SK-N-SH treated with all-trans-retinoic acid at 6 μM for 48 hours (cell line): ENCODE data around the gene GATA5.
"Not testable (repeated sequence)": the region's sequence is repeated elsewhere in the genome, so short reads cannot be mapped to it uniquely, and the experiment has no call there.

Experiments
- ATAC-seq: fragments of 200-7000 bp; cut with Tn5 transposase; 3 replicates; pipeline ENCODE4 v1.9.1; 2020; ENCODE audit warnings: mild to moderate bottlenecking, moderate library complexity
- BACH2 ChIP-seq: fragments of 250-450 bp; sonication (Bioruptor Pico); IDR thresholded peaks from 2 replicates; pipeline ENCODE4 v1.9.0; 2021; ENCODE audit warnings: mild to moderate bottlenecking, borderline replicate concordance
- CSDC2 ChIP-seq: fragments of 250-450 bp; sonication (Bioruptor Pico); IDR thresholded peaks from 2 replicates; pipeline ENCODE4 v1.5.0; 2020; ENCODE audit warnings: mild to moderate bottlenecking, moderate library complexity
- ESRRG ChIP-seq: fragments of 250-450 bp; sonication (Bioruptor Pico); IDR thresholded peaks from 2 replicates; pipeline ENCODE4 v1.6.1; 2021; ENCODE audit warnings: mild to moderate bottlenecking
- GLIS3 ChIP-seq: fragments of 250-450 bp; sonication (Bioruptor Pico); IDR thresholded peaks from 2 replicates; pipeline ENCODE4 v1.5.0; 2020; ENCODE audit warnings: mild to moderate bottlenecking, moderate library complexity
- OSR1 ChIP-seq: fragments of 250-450 bp; sonication (Bioruptor Pico); IDR thresholded peaks from 2 replicates; pipeline ENCODE4 v1.8.0; 2022; ENCODE audit warnings: moderate library complexity, mild to moderate bottlenecking, inconsistent platforms
- PPARA ChIP-seq: fragments of 250-450 bp; sonication (Bioruptor Pico); IDR thresholded peaks from 2 replicates; pipeline ENCODE4 v1.5.0; 2020; ENCODE audit warnings: mild to moderate bottlenecking, borderline replicate concordance
- RARB ChIP-seq: fragments of 250-450 bp; sonication (Bioruptor Pico); IDR thresholded peaks from 2 replicates; pipeline ENCODE4 v1.8.0; 2021; ENCODE audit warnings: mild to moderate bottlenecking, moderate library complexity
- SNAI2 ChIP-seq: fragments of 250-450 bp; sonication (Bioruptor Pico); IDR thresholded peaks from 2 replicates; pipeline ENCODE4 v1.5.0; 2020; ENCODE audit warnings: mild to moderate bottlenecking, moderate library complexity
- TCF4 ChIP-seq: fragments of 250-450 bp; sonication (Bioruptor Pico); IDR thresholded peaks from 2 replicates; pipeline ENCODE4 v1.8.0; 2021; ENCODE audit warnings: mild to moderate bottlenecking, moderate library complexity, borderline replicate concordance
- TOX ChIP-seq: fragments of 250-450 bp; sonication (Bioruptor Pico); IDR thresholded peaks from 2 replicates; pipeline ENCODE4 v1.8.0; 2021; ENCODE audit warnings: mild to moderate bottlenecking, moderate library complexity, borderline replicate concordance
- ZC3H10 ChIP-seq: fragments of 250-450 bp; sonication (Bioruptor Pico); IDR thresholded peaks from 2 replicates; pipeline ENCODE4 v1.5.1; 2021; ENCODE audit warnings: mild to moderate bottlenecking, moderate library complexity
- ZFP3 ChIP-seq: fragments of 250-450 bp; sonication (Bioruptor Pico); IDR thresholded peaks from 2 replicates; pipeline ENCODE4 v1.5.0; 2020; ENCODE audit warnings: mild to moderate bottlenecking, moderate library complexity
- ZFP30 ChIP-seq: fragments of 450-650 bp; formaldehyde crosslinking; IDR thresholded peaks from 2 replicates; pipeline ENCODE4 v1.5.0; 2022; ENCODE audit warnings: mild to moderate bottlenecking, moderate library complexity
- ZNF565 ChIP-seq: fragments of 450-650 bp; formaldehyde crosslinking; conservative IDR thresholded peaks from 2 replicates; pipeline ENCODE4 v1.5.0; 2020; ENCODE audit warnings: low read depth, mild to moderate bottlenecking, moderate library complexity
- ZNF70 ChIP-seq: fragments of 450-650 bp; formaldehyde crosslinking; IDR thresholded peaks from 2 replicates; pipeline ENCODE4 v1.5.0; 2020; ENCODE audit warnings: mild to moderate bottlenecking, moderate library complexity
- ZNF8 ChIP-seq: fragments of 450-650 bp; formaldehyde crosslinking; IDR thresholded peaks from 2 replicates; pipeline ENCODE4 v1.5.0; 2020; ENCODE audit warnings: mild to moderate bottlenecking, moderate library complexity
- TF ChIP-seq, protein P1 (sequence below): fragments of 250-450 bp; sonication (Bioruptor Pico); IDR thresholded peaks from 2 replicates; pipeline ENCODE4 v1.8.0; 2021; ENCODE audit warnings: low read depth, mild to moderate bottlenecking, moderate library complexity, borderline replicate concordance
- TF ChIP-seq, protein P2 (sequence below): fragments of 250-450 bp; sonication (Bioruptor Pico); IDR thresholded peaks from 2 replicates; pipeline ENCODE4 v1.5.1; 2021; ENCODE audit warnings: mild to moderate bottlenecking, moderate library complexity
- TF ChIP-seq, protein P3 (sequence below): fragments of 250-450 bp; sonication (Bioruptor Pico); IDR thresholded peaks from 2 replicates; pipeline ENCODE4 v1.8.0; 2020; ENCODE audit warnings: mild to moderate bottlenecking, moderate library complexity, borderline replicate concordance
- TF ChIP-seq, protein P4 (sequence below): fragments of 250-450 bp; sonication (Bioruptor Pico); IDR thresholded peaks from 2 replicates; pipeline ENCODE4 v1.5.1; 2020; ENCODE audit warnings: low read depth, mild to moderate bottlenecking, moderate library complexity
- TF ChIP-seq, protein P5 (sequence below): fragments of 250-450 bp; sonication (Bioruptor Pico); IDR thresholded peaks from 2 replicates; pipeline ENCODE4 v1.5.0; 2020; ENCODE audit warnings: mild to moderate bottlenecking, moderate library complexity

GATA5 gene

DNA sequence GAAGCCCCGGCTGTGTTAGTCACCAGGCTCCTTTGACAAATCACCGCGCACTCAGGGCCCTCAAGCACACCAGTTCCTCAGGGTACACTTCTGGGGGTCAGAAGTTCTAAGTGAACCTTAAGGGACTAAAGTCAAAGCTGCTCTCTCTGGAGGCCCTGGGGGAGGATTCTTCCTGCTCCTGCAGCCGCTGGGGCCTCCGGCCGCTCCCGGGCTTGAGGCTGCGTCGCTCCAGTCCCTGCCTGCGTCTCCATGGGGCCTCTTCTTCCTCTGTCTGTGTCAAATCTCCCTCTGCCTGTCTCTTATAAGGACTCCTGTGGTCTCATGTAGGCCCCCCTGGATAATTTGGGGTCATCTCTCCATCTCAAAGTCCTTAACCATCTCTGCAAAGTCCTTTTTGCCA, 18.1 kb upstream of the GATA5 start (continued):
- TF ChIP-seq TOX (CRISPR knock-in tag) (no peak), ESRRG (CRISPR knock-in tag) (no peak), ZNF70 (CRISPR knock-in tag) (no peak)

DNA sequence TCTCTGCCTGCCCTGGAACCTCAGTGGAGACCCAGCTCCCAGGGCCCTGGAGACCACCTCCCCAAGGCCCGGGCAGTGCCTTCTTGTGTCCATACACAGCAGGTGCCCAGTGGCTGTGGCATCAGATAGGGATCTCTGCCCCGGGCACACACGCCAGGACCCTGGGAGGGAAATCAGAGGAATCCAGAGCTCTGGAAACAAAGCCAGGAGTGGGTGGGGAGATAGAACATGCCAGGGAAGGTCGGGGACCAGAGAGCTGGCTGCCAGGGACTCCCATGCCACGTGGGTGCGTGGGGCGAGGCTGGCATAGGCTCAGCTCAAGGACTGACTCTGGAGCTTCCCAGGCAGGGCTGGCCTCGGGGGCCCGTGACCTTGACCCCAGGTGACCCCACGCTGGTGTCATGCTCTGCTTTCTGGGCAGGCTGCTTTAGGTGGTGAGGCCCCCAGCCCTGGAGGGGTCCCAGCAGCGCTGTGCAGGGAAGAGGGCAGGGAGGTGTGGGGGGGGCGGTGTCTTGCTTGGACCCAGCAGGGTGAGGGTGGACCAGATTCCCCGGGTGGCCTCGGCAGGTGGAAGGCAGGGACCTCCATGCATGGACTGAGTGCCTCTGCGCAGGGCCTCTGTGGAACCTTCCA, 17.6 kb upstream of the GATA5 start:
- TF ChIP-seq, protein P1, sequence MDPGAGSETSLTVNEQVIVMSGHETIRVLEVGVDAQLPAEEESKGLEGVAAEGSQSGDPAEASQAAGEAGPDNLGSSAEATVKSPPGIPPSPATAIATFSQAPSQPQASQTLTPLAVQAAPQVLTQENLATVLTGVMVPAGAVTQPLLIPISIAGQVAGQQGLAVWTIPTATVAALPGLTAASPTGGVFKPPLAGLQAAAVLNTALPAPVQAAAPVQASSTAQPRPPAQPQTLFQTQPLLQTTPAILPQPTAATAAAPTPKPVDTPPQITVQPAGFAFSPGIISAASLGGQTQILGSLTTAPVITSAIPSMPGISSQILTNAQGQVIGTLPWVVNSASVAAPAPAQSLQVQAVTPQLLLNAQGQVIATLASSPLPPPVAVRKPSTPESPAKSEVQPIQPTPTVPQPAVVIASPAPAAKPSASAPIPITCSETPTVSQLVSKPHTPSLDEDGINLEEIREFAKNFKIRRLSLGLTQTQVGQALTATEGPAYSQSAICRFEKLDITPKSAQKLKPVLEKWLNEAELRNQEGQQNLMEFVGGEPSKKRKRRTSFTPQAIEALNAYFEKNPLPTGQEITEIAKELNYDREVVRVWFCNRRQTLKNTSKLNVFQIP (CRISPR knock-in tag): no peak
- TF ChIP-seq ZNF565 (CRISPR knock-in tag) (no peak), ZFP30 (CRISPR knock-in tag) (no peak), ESRRG (CRISPR knock-in tag) (no peak), CSDC2 (no peak), SNAI2 (CRISPR knock-in tag) (no peak), ZC3H10 (CRISPR knock-in tag) (no peak), TCF4 (CRISPR knock-in tag) (no peak), OSR1 (no peak), ZNF70 (CRISPR knock-in tag) (no peak), GLIS3 (CRISPR knock-in tag) (no peak), BACH2 (CRISPR knock-in tag) (no peak), ZNF8 (CRISPR knock-in tag) (no peak), ZFP3 (no peak), RARB (CRISPR knock-in tag) (no peak)
- TF ChIP-seq, protein P2, sequence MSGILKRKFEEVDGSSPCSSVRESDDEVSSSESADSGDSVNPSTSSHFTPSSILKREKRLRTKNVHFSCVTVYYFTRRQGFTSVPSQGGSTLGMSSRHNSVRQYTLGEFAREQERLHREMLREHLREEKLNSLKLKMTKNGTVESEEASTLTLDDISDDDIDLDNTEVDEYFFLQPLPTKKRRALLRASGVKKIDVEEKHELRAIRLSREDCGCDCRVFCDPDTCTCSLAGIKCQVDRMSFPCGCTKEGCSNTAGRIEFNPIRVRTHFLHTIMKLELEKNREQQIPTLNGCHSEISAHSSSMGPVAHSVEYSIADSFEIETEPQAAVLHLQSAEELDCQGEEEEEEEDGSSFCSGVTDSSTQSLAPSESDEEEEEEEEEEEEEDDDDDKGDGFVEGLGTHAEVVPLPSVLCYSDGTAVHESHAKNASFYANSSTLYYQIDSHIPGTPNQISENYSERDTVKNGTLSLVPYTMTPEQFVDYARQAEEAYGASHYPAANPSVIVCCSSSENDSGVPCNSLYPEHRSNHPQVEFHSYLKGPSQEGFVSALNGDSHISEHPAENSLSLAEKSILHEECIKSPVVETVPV (CRISPR knock-in tag): no peak
- TF ChIP-seq, protein P3, sequence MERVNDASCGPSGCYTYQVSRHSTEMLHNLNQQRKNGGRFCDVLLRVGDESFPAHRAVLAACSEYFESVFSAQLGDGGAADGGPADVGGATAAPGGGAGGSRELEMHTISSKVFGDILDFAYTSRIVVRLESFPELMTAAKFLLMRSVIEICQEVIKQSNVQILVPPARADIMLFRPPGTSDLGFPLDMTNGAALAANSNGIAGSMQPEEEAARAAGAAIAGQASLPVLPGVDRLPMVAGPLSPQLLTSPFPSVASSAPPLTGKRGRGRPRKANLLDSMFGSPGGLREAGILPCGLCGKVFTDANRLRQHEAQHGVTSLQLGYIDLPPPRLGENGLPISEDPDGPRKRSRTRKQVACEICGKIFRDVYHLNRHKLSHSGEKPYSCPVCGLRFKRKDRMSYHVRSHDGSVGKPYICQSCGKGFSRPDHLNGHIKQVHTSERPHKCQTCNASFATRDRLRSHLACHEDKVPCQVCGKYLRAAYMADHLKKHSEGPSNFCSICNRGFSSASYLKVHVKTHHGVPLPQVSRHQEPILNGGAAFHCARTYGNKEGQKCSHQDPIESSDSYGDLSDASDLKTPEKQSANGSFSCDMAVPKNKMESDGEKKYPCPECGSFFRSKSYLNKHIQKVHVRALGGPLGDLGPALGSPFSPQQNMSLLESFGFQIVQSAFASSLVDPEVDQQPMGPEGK (CRISPR knock-in tag): no peak
- TF ChIP-seq, protein P4, sequence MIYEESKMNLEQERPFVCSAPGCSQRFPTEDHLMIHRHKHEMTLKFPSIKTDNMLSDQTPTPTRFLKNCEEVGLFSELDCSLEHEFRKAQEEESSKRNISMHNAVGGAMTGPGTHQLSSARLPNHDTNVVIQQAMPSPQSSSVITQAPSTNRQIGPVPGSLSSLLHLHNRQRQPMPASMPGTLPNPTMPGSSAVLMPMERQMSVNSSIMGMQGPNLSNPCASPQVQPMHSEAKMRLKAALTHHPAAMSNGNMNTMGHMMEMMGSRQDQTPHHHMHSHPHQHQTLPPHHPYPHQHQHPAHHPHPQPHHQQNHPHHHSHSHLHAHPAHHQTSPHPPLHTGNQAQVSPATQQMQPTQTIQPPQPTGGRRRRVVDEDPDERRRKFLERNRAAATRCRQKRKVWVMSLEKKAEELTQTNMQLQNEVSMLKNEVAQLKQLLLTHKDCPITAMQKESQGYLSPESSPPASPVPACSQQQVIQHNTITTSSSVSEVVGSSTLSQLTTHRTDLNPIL (CRISPR knock-in tag): no peak
- no peak for ATAC-seq

DNA sequence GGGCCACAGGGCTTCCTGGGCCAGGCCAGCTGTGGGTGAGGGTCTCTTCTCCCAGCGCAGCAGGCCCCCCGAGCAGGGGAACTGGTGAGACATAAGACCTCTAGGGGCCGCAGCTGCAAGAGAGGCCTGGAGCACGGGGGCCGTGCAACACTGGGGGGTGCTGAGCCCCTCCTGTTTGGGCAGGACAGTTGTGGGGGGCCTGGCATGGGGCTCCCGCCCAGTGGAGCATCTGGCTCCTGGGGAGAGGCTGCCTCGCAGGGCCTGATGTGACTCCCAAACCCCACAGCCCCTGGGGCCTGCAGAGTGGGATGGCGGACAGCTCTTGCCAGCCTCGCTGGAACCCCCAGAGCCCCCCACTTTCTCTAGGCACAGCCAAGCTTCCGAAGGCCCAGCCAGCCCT, 16.9 kb upstream of the GATA5 start:
- no peak for TF ChIP-seq ESRRG (CRISPR knock-in tag)
- no peak for TF ChIP-seq ZNF8 (CRISPR knock-in tag)
- TF ChIP-seq, protein P1 (CRISPR knock-in tag): no peak
- TF ChIP-seq, protein P3 (CRISPR knock-in tag): no peak
- no peak for TF ChIP-seq ZNF70 (CRISPR knock-in tag)
- no peak for TF ChIP-seq PPARA (CRISPR knock-in tag)
- TF ChIP-seq ZFP3: no peak
- no peak for TF ChIP-seq SNAI2 (CRISPR knock-in tag)
- TF ChIP-seq RARB (CRISPR knock-in tag): no peak
- no peak for TF ChIP-seq TOX (CRISPR knock-in tag)
- no peak for TF ChIP-seq TCF4 (CRISPR knock-in tag)
- TF ChIP-seq CSDC2: no peak
- TF ChIP-seq, protein P5, sequence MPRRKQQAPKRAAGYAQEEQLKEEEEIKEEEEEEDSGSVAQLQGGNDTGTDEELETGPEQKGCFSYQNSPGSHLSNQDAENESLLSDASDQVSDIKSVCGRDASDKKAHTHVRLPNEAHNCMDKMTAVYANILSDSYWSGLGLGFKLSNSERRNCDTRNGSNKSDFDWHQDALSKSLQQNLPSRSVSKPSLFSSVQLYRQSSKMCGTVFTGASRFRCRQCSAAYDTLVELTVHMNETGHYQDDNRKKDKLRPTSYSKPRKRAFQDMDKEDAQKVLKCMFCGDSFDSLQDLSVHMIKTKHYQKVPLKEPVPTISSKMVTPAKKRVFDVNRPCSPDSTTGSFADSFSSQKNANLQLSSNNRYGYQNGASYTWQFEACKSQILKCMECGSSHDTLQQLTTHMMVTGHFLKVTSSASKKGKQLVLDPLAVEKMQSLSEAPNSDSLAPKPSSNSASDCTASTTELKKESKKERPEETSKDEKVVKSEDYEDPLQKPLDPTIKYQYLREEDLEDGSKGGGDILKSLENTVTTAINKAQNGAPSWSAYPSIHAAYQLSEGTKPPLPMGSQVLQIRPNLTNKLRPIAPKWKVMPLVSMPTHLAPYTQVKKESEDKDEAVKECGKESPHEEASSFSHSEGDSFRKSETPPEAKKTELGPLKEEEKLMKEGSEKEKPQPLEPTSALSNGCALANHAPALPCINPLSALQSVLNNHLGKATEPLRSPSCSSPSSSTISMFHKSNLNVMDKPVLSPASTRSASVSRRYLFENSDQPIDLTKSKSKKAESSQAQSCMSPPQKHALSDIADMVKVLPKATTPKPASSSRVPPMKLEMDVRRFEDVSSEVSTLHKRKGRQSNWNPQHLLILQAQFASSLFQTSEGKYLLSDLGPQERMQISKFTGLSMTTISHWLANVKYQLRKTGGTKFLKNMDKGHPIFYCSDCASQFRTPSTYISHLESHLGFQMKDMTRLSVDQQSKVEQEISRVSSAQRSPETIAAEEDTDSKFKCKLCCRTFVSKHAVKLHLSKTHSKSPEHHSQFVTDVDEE (CRISPR knock-in tag): no peak
- TF ChIP-seq, protein P2 (CRISPR knock-in tag): no peak
- no peak for TF ChIP-seq OSR1
- no peak for TF ChIP-seq BACH2 (CRISPR knock-in tag)
- no peak for TF ChIP-seq GLIS3 (CRISPR knock-in tag)
- TF ChIP-seq ZNF565 (CRISPR knock-in tag): no peak
- ATAC-seq: no peak

DNA sequence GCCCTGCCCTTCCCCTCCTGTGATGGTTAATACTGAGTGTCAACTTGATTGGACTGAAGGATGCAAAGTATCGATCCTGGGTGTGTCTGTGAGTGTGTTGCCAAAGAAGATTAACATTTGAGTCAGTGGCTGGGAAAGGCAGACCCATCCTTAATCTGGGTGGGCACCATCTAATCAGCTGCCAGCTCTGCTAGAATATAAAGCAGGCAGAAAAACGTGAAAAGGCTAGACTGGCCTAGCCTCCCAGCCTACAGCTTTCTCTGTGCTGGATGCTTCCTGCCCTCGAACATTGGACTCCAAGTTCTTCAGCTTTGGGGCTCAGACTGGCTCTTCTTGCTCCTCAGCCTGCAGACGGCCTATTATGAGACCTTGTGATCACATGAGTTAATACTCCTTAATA, 15.0 kb upstream of the GATA5 start:
- not testable (repeated sequence) for ATAC-seq
